ENCODE measurements around the gene PFKFB2. TPM values are rescaled to one million over a fixed set of nuclear protein-coding genes. Genes with fewer than 3 reads are reported as not detected.

The PFKFB2 gene
- total and polyA plus RNA-seq, 2 experiments from 2014 or later: 9.5 to 19.2 TPM

GRCh38 chr1:207062058-207062457 lies 9.0 kb downstream of the PFKFB2 start:
- TF ChIP-seq CTCF (IDR thresholded peaks at IDR 0.05; ENCODE audit: poor library complexity) (no peak), EZH2 (IDR thresholded peaks at IDR 0.05; ENCODE audit: borderline replicate concordance) (no peak), EZH2phosphoT487 (IDR thresholded peaks at IDR 0.05; ENCODE audit: low read depth, severe bottlenecking, unreplicated experiment) (no peak)
- no peaks in the 10 kb centered on the region for H4K20me1 ChIP-seq (ENCODE audit: insufficient read depth, poor library complexity, severe bottlenecking)
- H3K4me3 ChIP-seq: no peak overlapping the region
- H3K36me3 ChIP-seq (replicated peaks; ENCODE audit: insufficient read depth, low read depth): no peaks in the 10 kb centered on the region
- no peaks in the 10 kb centered on the region for H3K4me1 ChIP-seq (ENCODE audit: insufficient read depth)
- peaks cover 3% of the 10 kb centered on the region for H3K79me2 ChIP-seq
- DNase-seq (ENCODE audit: low spot score): no peak
- H3K4me2 ChIP-seq: no peak overlapping the region
- no peaks in the 10 kb centered on the region for H3K27me3 ChIP-seq
- 83% methylated on average over 1 of the region's 1 CpG for WGBS (ENCODE audit: low lambda C conversion rate, missing lambda C conversion rate)
- H3K27ac ChIP-seq: no peak overlapping the region
- no peaks in the 10 kb centered on the region for H3K9me3 ChIP-seq (ENCODE audit: low read depth)
- H2AFZ ChIP-seq: no peak overlapping the region
- H3K9me2 ChIP-seq (replicated peaks; ENCODE audit: insufficient read depth): no peaks in the 10 kb centered on the region

GRCh38 chr1:207063014-207063413 lies 9.9 kb downstream of the PFKFB2 start:
- Histone ChIP-seq H3K79me2 (peaks cover 2% of the 10 kb centered on the region), H4K20me1 (ENCODE audit: insufficient read depth, poor library complexity, severe bottlenecking) (no peaks in the 10 kb centered on the region), H3K4me1 (ENCODE audit: insufficient read depth) (no peaks in the 10 kb centered on the region), H2AFZ (no peak overlapping the region), H3K9me2 (replicated peaks; ENCODE audit: insufficient read depth) (no peaks in the 10 kb centered on the region), H3K9me3 (ENCODE audit: low read depth) (no peaks in the 10 kb centered on the region), H3K36me3 (replicated peaks; ENCODE audit: insufficient read depth, low read depth) (no peaks in the 10 kb centered on the region), H3K27me3 (no peaks in the 10 kb centered on the region), H3K4me3 (no peak overlapping the region), H3K4me2 (no peak overlapping the region), H3K27ac (no peak overlapping the region)
- DNase-seq (ENCODE audit: low spot score): no peak
- TF ChIP-seq EZH2phosphoT487 (IDR thresholded peaks at IDR 0.05; ENCODE audit: low read depth, severe bottlenecking, unreplicated experiment) (no peak), EZH2 (IDR thresholded peaks at IDR 0.05; ENCODE audit: borderline replicate concordance) (no peak), CTCF (IDR thresholded peaks at IDR 0.05; ENCODE audit: poor library complexity) (no peak)
- WGBS (ENCODE audit: low lambda C conversion rate, missing lambda C conversion rate): 96% methylated on average over 5 of the region's 5 CpGs

- H3K4me1 ChIP-seq (ENCODE audit: insufficient read depth): no peaks in the 10 kb centered on the region
- no peak for DNase-seq (ENCODE audit: low spot score)
- no peaks in the 10 kb centered on the region for H3K79me2 ChIP-seq
- H3K9me3 ChIP-seq (ENCODE audit: low read depth): no peaks in the 10 kb centered on the region
- H2AFZ ChIP-seq: no peak overlapping the region
- H3K9me2 ChIP-seq (replicated peaks; ENCODE audit: insufficient read depth): no peaks in the 10 kb centered on the region
- TF ChIP-seq EZH2 (IDR thresholded peaks at IDR 0.05; ENCODE audit: borderline replicate concordance) (no peak), EZH2phosphoT487 (IDR thresholded peaks at IDR 0.05; ENCODE audit: low read depth, severe bottlenecking, unreplicated experiment) (no peak), CTCF (IDR thresholded peaks at IDR 0.05; ENCODE audit: poor library complexity) (no peak)
- H3K36me3 ChIP-seq (replicated peaks; ENCODE audit: insufficient read depth, low read depth): no peaks in the 10 kb centered on the region
- H4K20me1 ChIP-seq (ENCODE audit: insufficient read depth, poor library complexity, severe bottlenecking): no peaks in the 10 kb centered on the region
- H3K27ac ChIP-seq: peak overlapping the region; percentile 34
- WGBS (ENCODE audit: low lambda C conversion rate, missing lambda C conversion rate): 94% methylated on average over 8 of the region's 8 CpGs
- no peak overlapping the region for H3K4me2 ChIP-seq
- H3K27me3 ChIP-seq: no peaks in the 10 kb centered on the region
- H3K4me3 ChIP-seq: no peak overlapping the region
These were observed 11.5 kb downstream of the PFKFB2 start for GRCh38 chr1:207064561-207064960.

GRCh38 chr1:207067185-207067584 lies 14.1 kb downstream of the PFKFB2 start:
- no peak overlapping the region for H3K4me3 ChIP-seq
- H3K36me3 ChIP-seq (replicated peaks; ENCODE audit: insufficient read depth, low read depth): no peaks in the 10 kb centered on the region
- no peaks in the 10 kb centered on the region for H3K9me3 ChIP-seq (ENCODE audit: low read depth)
- peak overlapping the region; percentile 75 for H3K27ac ChIP-seq
- DNase-seq (ENCODE audit: low spot score): no peak
- H3K4me2 ChIP-seq: no peak overlapping the region
- H3K79me2 ChIP-seq: no peaks in the 10 kb centered on the region
- TF ChIP-seq CTCF (IDR thresholded peaks at IDR 0.05; ENCODE audit: poor library complexity) (no peak), EZH2phosphoT487 (IDR thresholded peaks at IDR 0.05; ENCODE audit: low read depth, severe bottlenecking, unreplicated experiment) (no peak), EZH2 (IDR thresholded peaks at IDR 0.05; ENCODE audit: borderline replicate concordance) (no peak)
- H3K27me3 ChIP-seq: no peaks in the 10 kb centered on the region
- H3K9me2 ChIP-seq (replicated peaks; ENCODE audit: insufficient read depth): no peaks in the 10 kb centered on the region
- H2AFZ ChIP-seq: no peak overlapping the region
- no peaks in the 10 kb centered on the region for H3K4me1 ChIP-seq (ENCODE audit: insufficient read depth)
- no peaks in the 10 kb centered on the region for H4K20me1 ChIP-seq (ENCODE audit: insufficient read depth, poor library complexity, severe bottlenecking)
- WGBS (ENCODE audit: low lambda C conversion rate, missing lambda C conversion rate): 72% methylated on average over 3 of the region's 3 CpGs

Measured in hepatocyte (in vitro differentiated cells).